ENCODE results near the gene GREM2.

DNA sequence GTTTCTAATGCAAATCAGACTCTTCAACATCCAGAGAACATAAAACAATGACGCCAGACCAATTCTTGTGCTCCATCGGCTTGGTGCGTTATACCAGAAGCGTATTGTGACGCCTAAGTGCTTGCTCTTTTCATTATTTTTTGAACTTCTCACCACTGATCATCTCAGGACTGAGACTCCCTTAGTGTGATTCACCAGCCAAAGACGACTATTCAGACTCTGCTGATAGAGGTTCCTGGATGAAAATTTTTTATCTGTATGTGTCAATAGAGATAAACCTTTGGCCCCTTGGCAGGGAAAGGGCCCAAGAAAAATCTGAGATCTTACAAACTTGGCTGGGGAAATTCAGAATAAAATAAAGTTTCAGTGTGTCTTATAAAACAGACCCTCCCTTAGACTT lies 856 bp upstream of the GREM2 start:
- TF ChIP-seq, protein P1, sequence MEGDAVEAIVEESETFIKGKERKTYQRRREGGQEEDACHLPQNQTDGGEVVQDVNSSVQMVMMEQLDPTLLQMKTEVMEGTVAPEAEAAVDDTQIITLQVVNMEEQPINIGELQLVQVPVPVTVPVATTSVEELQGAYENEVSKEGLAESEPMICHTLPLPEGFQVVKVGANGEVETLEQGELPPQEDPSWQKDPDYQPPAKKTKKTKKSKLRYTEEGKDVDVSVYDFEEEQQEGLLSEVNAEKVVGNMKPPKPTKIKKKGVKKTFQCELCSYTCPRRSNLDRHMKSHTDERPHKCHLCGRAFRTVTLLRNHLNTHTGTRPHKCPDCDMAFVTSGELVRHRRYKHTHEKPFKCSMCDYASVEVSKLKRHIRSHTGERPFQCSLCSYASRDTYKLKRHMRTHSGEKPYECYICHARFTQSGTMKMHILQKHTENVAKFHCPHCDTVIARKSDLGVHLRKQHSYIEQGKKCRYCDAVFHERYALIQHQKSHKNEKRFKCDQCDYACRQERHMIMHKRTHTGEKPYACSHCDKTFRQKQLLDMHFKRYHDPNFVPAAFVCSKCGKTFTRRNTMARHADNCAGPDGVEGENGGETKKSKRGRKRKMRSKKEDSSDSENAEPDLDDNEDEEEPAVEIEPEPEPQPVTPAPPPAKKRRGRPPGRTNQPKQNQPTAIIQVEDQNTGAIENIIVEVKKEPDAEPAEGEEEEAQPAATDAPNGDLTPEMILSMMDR (conservative IDR thresholded peaks at IDR 0.05; ENCODE audit: low read depth, low read length), result no peak
- TF ChIP-seq EZH2 (IDR thresholded peaks at IDR 0.05; ENCODE audit: borderline replicate concordance, low read depth, low read length, poor library complexity, severe bottlenecking), result no peak
